ENCODE results near the gene HORMAD2.

Gene HORMAD2

GRCh38 chr22:30187529-30188407 is 107.5 kb downstream of the HORMAD2 start:
- H3K36me3 Mint-ChIP-seq, result peaks cover 9% of the 10 kb centered on the region
- peaks cover 97% of the 10 kb centered on the region for H3K4me1 Mint-ChIP-seq
- no peak overlapping the region for H3K4me3 Mint-ChIP-seq
- CTCF ChIA-PET, result interaction anchor here (1.0 kb wide), 1 partner anchor 10 kb away, joined by 4 read pairs; no protein-coding TSS in a partner anchor
- DNase-seq, result peak; percentile 43
- no peaks in the 10 kb centered on the region for H3K27me3 Mint-ChIP-seq
- peaks cover 2% of the 10 kb centered on the region for H3K9me3 Mint-ChIP-seq
- peak overlapping the region; percentile 87 for H3K27ac Mint-ChIP-seq

DNA sequence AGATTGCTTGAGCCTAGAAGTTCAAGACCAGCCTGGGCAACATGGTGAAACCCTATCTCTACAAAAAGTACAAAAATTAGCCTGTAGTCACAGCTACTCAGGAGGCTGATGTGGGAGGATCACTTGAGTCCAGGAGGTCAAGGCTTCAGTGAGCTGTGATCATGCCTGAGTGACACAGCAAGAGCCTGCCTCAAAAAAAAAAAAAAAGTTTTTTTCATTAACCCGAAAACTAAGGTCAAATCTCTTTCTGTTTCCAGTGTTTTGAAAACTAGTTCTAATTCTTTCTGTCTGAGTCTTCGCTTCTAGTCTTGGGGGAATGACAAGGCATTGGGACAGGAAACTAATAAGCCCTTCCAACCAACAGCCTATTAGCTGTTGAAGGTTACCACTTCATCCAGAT is 108.6 kb downstream of the HORMAD2 start:
- H3K27ac Mint-ChIP-seq, result peak overlapping the region; percentile 87
- H3K4me1 Mint-ChIP-seq, result peaks cover 97% of the 10 kb centered on the region
- H3K4me3 Mint-ChIP-seq, result no peak overlapping the region
- H3K36me3 Mint-ChIP-seq, result peaks cover 14% of the 10 kb centered on the region
- CTCF ChIA-PET, result interaction anchor here (1.4 kb wide), 1 partner anchor 10 kb away, joined by 6 read pairs; no protein-coding TSS in a partner anchor
- peaks cover 2% of the 10 kb centered on the region for H3K9me3 Mint-ChIP-seq
- no peak for DNase-seq
- no peaks in the 10 kb centered on the region for H3K27me3 Mint-ChIP-seq

- no peaks in the 10 kb centered on the region for H3K27me3 Mint-ChIP-seq
- CTCF ChIA-PET, result interaction anchor here (0.7 to 3.3 kb wide), 7 partner anchors 12 to 82 kb away, joined by 3 to 7 read pairs (median 5); no protein-coding TSS in a partner anchor
- peaks cover 14% of the 10 kb centered on the region for H3K36me3 Mint-ChIP-seq
- peak overlapping the region; percentile 88 for H3K27ac Mint-ChIP-seq
- H3K4me1 Mint-ChIP-seq, result peaks cover 93% of the 10 kb centered on the region
- no peak for DNase-seq
- H3K9me3 Mint-ChIP-seq, result peaks cover 3% of the 10 kb centered on the region
- H3K4me3 Mint-ChIP-seq, result peak overlapping the region; percentile 10
Observed at GRCh38 chr22:30190574-30190973, 110.3 kb downstream of the HORMAD2 start.

GRCh38 chr22:30191040-30191701 is 110.9 kb downstream of the HORMAD2 start:
- peaks cover 95% of the 10 kb centered on the region for H3K4me1 Mint-ChIP-seq
- DNase-seq, result no peak
- CTCF ChIA-PET, result interaction anchor here (0.7 to 3.3 kb wide), 11 partner anchors 9 to 83 kb away, joined by 3 to 7 read pairs (median 4); no protein-coding TSS in a partner anchor
- peak overlapping the region; percentile 88 for H3K27ac Mint-ChIP-seq
- peaks cover 7% of the 10 kb centered on the region for H3K9me3 Mint-ChIP-seq
- H3K27me3 Mint-ChIP-seq, result no peaks in the 10 kb centered on the region
- H3K4me3 Mint-ChIP-seq, result peak overlapping the region; percentile 10
- H3K36me3 Mint-ChIP-seq, result peaks cover 14% of the 10 kb centered on the region

- no peak for DNase-seq
- peak overlapping the region; percentile 75 for H3K27ac Mint-ChIP-seq
- peaks cover 12% of the 10 kb centered on the region for H3K36me3 Mint-ChIP-seq
Observed at GRCh38 chr22:30192427-30192826, 112.2 kb downstream of the HORMAD2 start.

GRCh38 chr22:30193031-30193775 is 112.9 kb downstream of the HORMAD2 start:
- peaks cover 94% of the 10 kb centered on the region for H3K4me1 Mint-ChIP-seq
- peak overlapping the region; percentile 75 for H3K27ac Mint-ChIP-seq
- H3K9me3 Mint-ChIP-seq, result peaks cover 5% of the 10 kb centered on the region
- CTCF ChIA-PET, result no interaction called here
- H3K27me3 Mint-ChIP-seq, result no peaks in the 10 kb centered on the region
- H3K36me3 Mint-ChIP-seq, result peaks cover 12% of the 10 kb centered on the region
- no peak for DNase-seq
- H3K4me3 Mint-ChIP-seq, result no peak overlapping the region

More at GRCh38 chr22:30192427-30192826, 112.2 kb downstream of the HORMAD2 start:
- peaks cover 5% of the 10 kb centered on the region for H3K9me3 Mint-ChIP-seq
- no peak overlapping the region for H3K4me3 Mint-ChIP-seq
- CTCF ChIA-PET, result interaction anchor here (0.6 to 3.3 kb wide), 2 partner anchors 12 to 17 kb away, joined by 4 to 7 read pairs; no protein-coding TSS in a partner anchor
- H3K4me1 Mint-ChIP-seq, result peaks cover 95% of the 10 kb centered on the region
- H3K27me3 Mint-ChIP-seq, result no peaks in the 10 kb centered on the region

DNA sequence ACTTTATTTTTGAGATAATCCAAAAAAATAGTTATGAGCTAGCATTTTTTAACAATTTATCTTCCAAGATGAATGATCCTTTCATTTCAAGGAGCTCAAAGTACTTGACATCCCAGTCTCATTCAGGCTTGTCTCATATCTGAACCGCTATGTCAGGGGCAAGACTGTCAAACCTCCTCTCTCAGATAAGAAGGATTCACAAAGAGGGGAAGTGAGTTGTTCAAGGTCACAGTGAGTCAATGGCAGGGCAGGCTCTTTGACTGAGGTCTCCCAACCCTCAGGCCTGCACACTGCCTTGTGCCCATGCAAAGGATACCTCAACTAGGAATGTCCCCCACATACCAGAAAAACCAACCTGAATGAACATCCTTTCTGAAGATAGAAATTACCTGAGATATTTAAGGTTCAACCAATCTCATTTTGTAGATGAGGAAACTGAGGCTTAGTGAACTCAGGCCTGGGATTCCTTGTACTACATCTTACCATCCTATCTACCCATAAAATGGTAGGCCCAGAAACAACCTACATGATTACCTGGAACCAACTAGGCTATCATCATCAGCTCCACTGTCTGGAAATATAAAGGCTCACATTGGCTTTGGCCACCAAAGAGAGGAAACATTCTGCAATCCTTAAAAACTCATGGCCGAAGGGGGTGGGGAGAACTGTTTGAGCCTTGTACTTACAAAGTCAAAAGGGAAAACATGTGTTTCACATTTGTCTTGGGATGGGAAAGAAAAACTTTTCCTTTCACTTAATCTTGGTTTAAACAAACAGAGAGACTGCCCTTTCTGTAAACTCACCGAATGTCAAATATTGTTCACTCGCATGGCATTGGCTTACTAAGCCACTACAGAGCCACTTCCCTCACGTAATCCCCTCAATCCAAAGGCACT is 115.2 kb downstream of the HORMAD2 start:
- peak overlapping the region; percentile 29 for H3K4me3 Mint-ChIP-seq

DNA sequence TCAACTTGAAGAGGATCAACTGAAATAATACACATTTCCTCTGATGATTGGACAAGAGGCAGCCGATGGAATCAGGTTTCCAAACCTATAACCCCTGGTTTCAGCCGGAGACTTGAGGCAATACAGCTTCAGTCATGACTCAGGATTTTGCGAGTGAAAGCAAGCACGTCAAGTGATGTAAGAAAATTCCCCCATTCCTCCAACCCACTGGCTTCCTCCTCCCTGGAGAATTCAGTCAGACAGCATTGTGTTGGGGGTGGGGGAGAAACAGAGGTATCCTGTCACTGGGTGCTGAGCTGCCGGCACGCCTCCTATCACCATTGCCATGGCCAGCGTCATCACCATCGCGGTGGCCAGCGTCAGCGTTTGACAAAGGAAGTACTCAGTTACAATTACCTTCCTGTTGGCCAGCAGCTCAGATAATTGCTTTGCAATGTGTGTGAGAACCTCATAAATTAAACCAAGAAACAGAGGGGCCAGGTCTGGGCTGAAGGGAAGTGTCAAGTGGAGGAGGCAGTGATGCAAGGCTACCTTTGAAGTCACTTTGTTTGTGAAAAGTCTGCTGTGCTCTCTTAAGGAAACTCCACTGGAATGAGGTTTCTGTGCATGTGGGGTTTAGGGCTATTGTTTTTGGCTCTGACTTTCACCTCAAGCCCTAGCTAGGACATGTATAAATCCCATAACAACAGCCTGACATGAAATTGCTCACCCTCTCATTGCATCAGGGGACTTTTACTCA is 116.0 kb downstream of the HORMAD2 start:
- CTCF ChIA-PET, result interaction anchor here (1.1 to 2.3 kb wide), 2 partner anchors 20 to 88 kb away, joined by 3 to 4 read pairs; no protein-coding TSS in a partner anchor
- Mint-ChIP-seq H3K27ac (peak overlapping the region; percentile 95), H3K4me1 (peaks cover 75% of the 10 kb centered on the region), H3K4me3 (peak overlapping the region; percentile 29), H3K27me3 (no peaks in the 10 kb centered on the region), H3K9me3 (peaks cover 5% of the 10 kb centered on the region), H3K36me3 (peaks cover 10% of the 10 kb centered on the region)
- DNase-seq, result peak; percentile 67

More for the DNA sequence above, 115.2 kb downstream of the HORMAD2 start:
- CTCF ChIA-PET, result interaction anchor here (1.1 to 2.3 kb wide), 2 partner anchors 19 to 87 kb away, joined by 3 to 4 read pairs; no protein-coding TSS in a partner anchor
- Mint-ChIP-seq H3K27ac (peak overlapping the region; percentile 95), H3K27me3 (no peaks in the 10 kb centered on the region), H3K9me3 (peaks cover 5% of the 10 kb centered on the region), H3K36me3 (peaks cover 12% of the 10 kb centered on the region), H3K4me1 (peaks cover 84% of the 10 kb centered on the region)
- DNase-seq, result no peak

- Mint-ChIP-seq H3K36me3 (peaks cover 12% of the 10 kb centered on the region), H3K27ac (peak overlapping the region; percentile 95), H3K9me3 (peaks cover 8% of the 10 kb centered on the region), H3K4me3 (peak overlapping the region; percentile 29), H3K27me3 (no peaks in the 10 kb centered on the region), H3K4me1 (peaks cover 69% of the 10 kb centered on the region)
- CTCF ChIA-PET, result interaction anchor here (1.1 to 2.3 kb wide), 2 partner anchors 21 to 89 kb away, joined by 3 to 4 read pairs; no protein-coding TSS in a partner anchor
- no peak for DNase-seq
Observed at GRCh38 chr22:30196880-30197336, 116.6 kb downstream of the HORMAD2 start.

- Mint-ChIP-seq H3K36me3 (peaks cover 8% of the 10 kb centered on the region), H3K9me3 (peaks cover 8% of the 10 kb centered on the region), H3K4me3 (no peak overlapping the region), H3K27ac (peak overlapping the region; percentile 95), H3K4me1 (peaks cover 65% of the 10 kb centered on the region), H3K27me3 (no peaks in the 10 kb centered on the region)
- CTCF ChIA-PET, result no interaction called here
- no peak for DNase-seq
Observed at GRCh38 chr22:30197389-30197788, 117.1 kb downstream of the HORMAD2 start.

- peaks cover 2% of the 10 kb centered on the region for H3K36me3 Mint-ChIP-seq
- H3K27ac Mint-ChIP-seq, result peak overlapping the region; percentile 40
- no peak for DNase-seq
- peaks cover 56% of the 10 kb centered on the region for H3K4me1 Mint-ChIP-seq
- CTCF ChIA-PET, result interaction anchor here (0.6 to 1.2 kb wide), 2 partner anchors 90 kb away, joined by 3 read pairs; no protein-coding TSS in a partner anchor
- no peak overlapping the region for H3K4me3 Mint-ChIP-seq
- H3K9me3 Mint-ChIP-seq, result peaks cover 8% of the 10 kb centered on the region
- no peaks in the 10 kb centered on the region for H3K27me3 Mint-ChIP-seq
Observed at GRCh38 chr22:30198152-30198825, 118.0 kb downstream of the HORMAD2 start.

GRCh38 chr22:30198921-30199320 is 118.7 kb downstream of the HORMAD2 start:
- H3K27me3 Mint-ChIP-seq, result no peaks in the 10 kb centered on the region
- H3K36me3 Mint-ChIP-seq, result peaks cover 2% of the 10 kb centered on the region
- no peak for DNase-seq
- peak overlapping the region; percentile 40 for H3K27ac Mint-ChIP-seq
- no peak overlapping the region for H3K4me3 Mint-ChIP-seq
- peaks cover 53% of the 10 kb centered on the region for H3K4me1 Mint-ChIP-seq
- peaks cover 8% of the 10 kb centered on the region for H3K9me3 Mint-ChIP-seq
- CTCF ChIA-PET, result interaction anchor here (1.2 kb wide), 1 partner anchor 91 kb away, joined by 3 read pairs; no protein-coding TSS in a partner anchor
